HepG2 (cell line): ENCODE results near the gene TMEM135. TPM values are rescaled to one million over a fixed set of nuclear protein-coding genes. Genes with fewer than 3 reads are reported as not detected.

Source experiments
- ATAC-seq: fragments of 200-7000 bp; cut with Tn5 transposase; 3 replicates; pipeline ENCODE4 v1.9.1; 2020; ENCODE audit warnings: mild to moderate bottlenecking, moderate library complexity
- BruUV-seq: library from RNA; stranded (reverse); fragments of 400-500 nt; replicated peaks from 2 replicates; lab custom pipeline; 2021; lab: Mats Ljungman, UMichigan
- CTCF ChIA-PET: fragments of 300-600 bp; formaldehyde crosslinking; extraction: SDS; loops from one replicate; lab custom pipeline; 2021; ENCODE audit warnings: low total read pairs, inconsistent platforms, low intra/inter-chr PET ratio; lab: Yijun Ruan, JAX
- POLR2A ChIA-PET: fragments of 350-600 bp; sonication (Branson Sonifier 250); formaldehyde crosslinking; loops from one replicate; lab custom pipeline; 2020; ENCODE audit warnings: antibody characterized with exemption, inconsistent platforms; lab: Yijun Ruan, JAX
- DNase-seq: peaks from one replicate; pipeline ENCODE4 v3.0.0-alpha.2; 2015; ENCODE audit warnings: low spot score
- FAIRE-seq: peaks from 3 replicates; lab custom pipeline; 2011; peaks lifted over from hg19 to GRCh38; lab: Jason Lieb, UNC
- H2AFZ ChIP-seq: one replicate; pipeline ENCODE4 v1.6.1; 2011; ENCODE audit warnings: low read length, inconsistent platforms
- H3K27ac ChIP-seq: fragments of 300-600 bp; 3 replicates; pipeline ENCODE4 v1.8.0; 2011; ENCODE audit warnings: mixed run types, mild to moderate bottlenecking, mixed read lengths, low read length, inconsistent platforms; ENCODE audit not compliant: insufficient read depth; ENCODE audit errors: extremely low read length
- H3K27me3 ChIP-seq, 2 experiments: fragments of 200-600 bp in 1 of 2; 2 replicates in 1 of 2; 3 replicates in 1 of 2; pipeline versions ENCODE4 v1.6.0 to v1.8.0; 2011; ENCODE audit warnings: low read length in 2 of 2, mild to moderate bottlenecking in 2 of 2, moderate library complexity in 2 of 2, inconsistent platforms in 1 of 2; ENCODE audit not compliant: insufficient read depth in 2 of 2, control insufficient read depth in 1 of 2
- H3K36me3 ChIP-seq, 2 experiments: fragments of 200-600 bp in 1 of 2; replicated peaks in 1 of 2; 2 replicates in 1 of 2; 3 replicates in 1 of 2; pipeline versions ENCODE4 v1.5.1 to v1.8.0; 2011; ENCODE audit warnings: low read length in 2 of 2, inconsistent platforms in 1 of 2; ENCODE audit not compliant: insufficient read depth in 2 of 2, control insufficient read depth in 1 of 2
- H3K4me1 ChIP-seq: 2 replicates; pipeline ENCODE4 v1.5.1; 2012; ENCODE audit warnings: low read length, inconsistent platforms; ENCODE audit not compliant: insufficient read depth
- H3K4me2 ChIP-seq: 2 replicates; pipeline ENCODE4 v1.6.0; 2011; ENCODE audit warnings: low read depth, low read length, inconsistent platforms
- H3K4me3 ChIP-seq, 3 experiments: fragments of 200-600 bp in 1 of 3; sonication (generic), shearing (Covaris generic) in 1 of 3; replicated peaks in 1 of 3; 2 replicates each; pipeline ENCODE4 v1.5.1; 2011 to 2016; ENCODE audit warnings: low read length in 3 of 3, inconsistent platforms in 2 of 3, low read depth in 2 of 3, mild to moderate bottlenecking in 2 of 3, control low read depth in 1 of 3, mixed read lengths in 1 of 3; ENCODE audit not compliant: insufficient read depth in 1 of 3
- H3K79me2 ChIP-seq: one replicate; pipeline ENCODE4 v1.6.1; 2011; ENCODE audit warnings: low read length, inconsistent platforms; ENCODE audit not compliant: insufficient read depth
- H3K9ac ChIP-seq: 2 replicates; pipeline ENCODE4 v1.6.0; 2011; ENCODE audit warnings: mild to moderate bottlenecking, low read depth, low read length, inconsistent platforms; ENCODE audit not compliant: insufficient read depth
- H3K9me3 ChIP-seq: 2 replicates; pipeline ENCODE4 v1.5.1; 2012; ENCODE audit warnings: mild to moderate bottlenecking, low read length
- H4K20me1 ChIP-seq: 2 replicates; pipeline ENCODE4 v1.6.0; 2011; ENCODE audit warnings: inconsistent platforms, mild to moderate bottlenecking, low read length, moderate library complexity; ENCODE audit not compliant: insufficient read depth
- DMAP1 ChIP-seq: IDR thresholded peaks from 2 replicates; pipeline ENCODE4 v1.6.1; 2016
- GLI4 ChIP-seq: sonication (generic); formaldehyde crosslinking; IDR thresholded peaks from 2 replicates; pipeline ENCODE4 v1.5.1; 2020; ENCODE audit warnings: missing genetic modification reagents, mild to moderate bottlenecking, moderate library complexity, borderline replicate concordance
- ZNF777 ChIP-seq: sonication (generic); formaldehyde crosslinking; IDR thresholded peaks from 2 replicates; pipeline ENCODE4 v1.4.0; 2020; ENCODE audit warnings: missing genetic modification reagents
- WGBS: methylation state at CpG from one replicate; pipeline ENCODE4 v1.1.6; 2017; ENCODE audit warnings: low lambda C conversion rate; 5-methylcytosine and 5-hydroxymethylcytosine counted together
- in situ Hi-C: cut with HindIII; loops from 2 replicates; pipeline ENCODE4 v1.10.0; 2017; ENCODE audit warnings: low pct_unique_long_range_greater_than_20kb; ENCODE audit not compliant: extremely low pct_ligation_motif_present
- intact Hi-C: fragments of 100-400 bp; cut with micrococcal nuclease; formaldehyde crosslinking; loops from one replicate; pipeline ENCODE4 v1.10.0; 2022; ENCODE audit not compliant: unreplicated experiment
- polyA plus RNA-seq, 8 experiments: library from polyadenylated mRNA; depleted of rRNA in 3 of 8; stranded (reverse) in 7 of 8; unstranded in 1 of 8; fragments of >200 nt; fragmentation: Illumina TruSeq in 4 of 8; extraction: Trizol in 4 of 8; gene quantifications; 2 replicates each; pipeline versions ENCODE4 v1.2.1 to v1.2.3, GENCODE V29; 2011 to 2016; ENCODE audit warnings: low read depth in 4 of 8, missing spikeins in 1 of 8, mixed read lengths in 1 of 8; ENCODE audit not compliant: insufficient read depth in 1 of 8
- total RNA-seq, 5 experiments: library from RNA; depleted of rRNA; stranded (reverse); fragments of >200 nt; fragmentation: Illumina TruSeq; extraction: Trizol; gene quantifications; 2 replicates each; pipeline ENCODE4 v1.2.3, GENCODE V29; 2016; ENCODE audit warnings: low read depth in 1 of 5
- TF ChIP-seq, protein P1 (sequence below): conservative IDR thresholded peaks from 2 replicates; pipeline ENCODE4 v1.6.1; 2018; ENCODE audit warnings: missing genetic modification reagents
- TF ChIP-seq, protein P2 (sequence below): sonication (generic); formaldehyde crosslinking; IDR thresholded peaks from 2 replicates; pipeline ENCODE4 v1.5.1; 2020; ENCODE audit warnings: mild to moderate bottlenecking, missing genetic modification reagents, moderate library complexity
- TF ChIP-seq, protein P3 (sequence below): sonication (generic); formaldehyde crosslinking; IDR thresholded peaks from 2 replicates; pipeline ENCODE4 v1.8.0; 2022; ENCODE audit warnings: mild to moderate bottlenecking, missing genetic modification reagents, moderate library complexity

The TMEM135 gene
- total and polyA plus RNA-seq, 2 of the 13 experiments (the other 11 are each of a cell fraction or from before 2014, with no cell fraction given), result 36.6 to 88.9 TPM

DNA sequence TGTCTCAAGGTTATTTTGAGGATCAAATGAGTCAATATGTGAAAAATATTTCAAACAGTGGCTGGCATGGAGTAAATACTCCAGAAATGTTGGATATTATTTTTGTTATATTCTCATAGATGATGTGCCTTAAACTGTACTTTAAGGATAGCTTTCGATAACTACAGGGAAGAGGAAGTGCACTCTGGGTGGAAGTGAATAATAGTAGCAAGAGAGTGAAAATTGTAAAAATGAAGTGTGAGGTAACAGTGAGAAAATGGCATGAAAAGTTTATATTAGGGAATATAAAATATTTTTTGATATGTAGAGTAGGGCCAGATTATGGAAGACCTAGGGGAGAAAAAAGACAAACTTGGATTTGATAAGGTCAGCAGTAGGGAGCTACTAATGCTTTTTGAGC, 258.9 kb downstream of the TMEM135 start:
- no peaks in the 10 kb centered on the region for H3K4me1 ChIP-seq
- ATAC-seq (no peak), DNase-seq (no peak), FAIRE-seq (no peak)
- no peaks in the 10 kb centered on the region for H4K20me1 ChIP-seq
- in situ Hi-C loops (loop anchor here (5.0 to 25.0 kb wide), 2 partner anchors 209 to 359 kb away; no protein-coding TSS in a partner anchor), intact Hi-C loops (no loop called here)
- H3K36me3 ChIP-seq, result peaks cover 1 to 10% of the 10 kb centered on the region in 2 experiments; a peak in 3 of 5 replicates
- no peaks in the 10 kb centered on the region for H3K9me3 ChIP-seq
- H3K27ac ChIP-seq, result no peak overlapping the region
- POLR2A ChIA-PET, result no interaction called here
- no peaks in the 10 kb centered on the region for H3K79me2 ChIP-seq
- no peak overlapping the region for H3K9ac ChIP-seq
- CTCF ChIA-PET, result no interaction called here
- no peak overlapping the region for H2AFZ ChIP-seq
- H3K4me2 ChIP-seq, result no peak overlapping the region
- TF ChIP-seq GLI4 (CRISPR knock-in tag), result no peak
- TF ChIP-seq, protein P1, sequence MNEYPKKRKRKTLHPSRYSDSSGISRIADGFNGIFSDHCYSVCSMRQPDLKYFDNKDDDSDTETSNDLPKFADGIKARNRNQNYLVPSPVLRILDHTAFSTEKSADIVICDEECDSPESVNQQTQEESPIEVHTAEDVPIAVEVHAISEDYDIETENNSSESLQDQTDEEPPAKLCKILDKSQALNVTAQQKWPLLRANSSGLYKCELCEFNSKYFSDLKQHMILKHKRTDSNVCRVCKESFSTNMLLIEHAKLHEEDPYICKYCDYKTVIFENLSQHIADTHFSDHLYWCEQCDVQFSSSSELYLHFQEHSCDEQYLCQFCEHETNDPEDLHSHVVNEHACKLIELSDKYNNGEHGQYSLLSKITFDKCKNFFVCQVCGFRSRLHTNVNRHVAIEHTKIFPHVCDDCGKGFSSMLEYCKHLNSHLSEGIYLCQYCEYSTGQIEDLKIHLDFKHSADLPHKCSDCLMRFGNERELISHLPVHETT (CRISPR knock-in tag), result no peak
- TF ChIP-seq, protein P2, sequence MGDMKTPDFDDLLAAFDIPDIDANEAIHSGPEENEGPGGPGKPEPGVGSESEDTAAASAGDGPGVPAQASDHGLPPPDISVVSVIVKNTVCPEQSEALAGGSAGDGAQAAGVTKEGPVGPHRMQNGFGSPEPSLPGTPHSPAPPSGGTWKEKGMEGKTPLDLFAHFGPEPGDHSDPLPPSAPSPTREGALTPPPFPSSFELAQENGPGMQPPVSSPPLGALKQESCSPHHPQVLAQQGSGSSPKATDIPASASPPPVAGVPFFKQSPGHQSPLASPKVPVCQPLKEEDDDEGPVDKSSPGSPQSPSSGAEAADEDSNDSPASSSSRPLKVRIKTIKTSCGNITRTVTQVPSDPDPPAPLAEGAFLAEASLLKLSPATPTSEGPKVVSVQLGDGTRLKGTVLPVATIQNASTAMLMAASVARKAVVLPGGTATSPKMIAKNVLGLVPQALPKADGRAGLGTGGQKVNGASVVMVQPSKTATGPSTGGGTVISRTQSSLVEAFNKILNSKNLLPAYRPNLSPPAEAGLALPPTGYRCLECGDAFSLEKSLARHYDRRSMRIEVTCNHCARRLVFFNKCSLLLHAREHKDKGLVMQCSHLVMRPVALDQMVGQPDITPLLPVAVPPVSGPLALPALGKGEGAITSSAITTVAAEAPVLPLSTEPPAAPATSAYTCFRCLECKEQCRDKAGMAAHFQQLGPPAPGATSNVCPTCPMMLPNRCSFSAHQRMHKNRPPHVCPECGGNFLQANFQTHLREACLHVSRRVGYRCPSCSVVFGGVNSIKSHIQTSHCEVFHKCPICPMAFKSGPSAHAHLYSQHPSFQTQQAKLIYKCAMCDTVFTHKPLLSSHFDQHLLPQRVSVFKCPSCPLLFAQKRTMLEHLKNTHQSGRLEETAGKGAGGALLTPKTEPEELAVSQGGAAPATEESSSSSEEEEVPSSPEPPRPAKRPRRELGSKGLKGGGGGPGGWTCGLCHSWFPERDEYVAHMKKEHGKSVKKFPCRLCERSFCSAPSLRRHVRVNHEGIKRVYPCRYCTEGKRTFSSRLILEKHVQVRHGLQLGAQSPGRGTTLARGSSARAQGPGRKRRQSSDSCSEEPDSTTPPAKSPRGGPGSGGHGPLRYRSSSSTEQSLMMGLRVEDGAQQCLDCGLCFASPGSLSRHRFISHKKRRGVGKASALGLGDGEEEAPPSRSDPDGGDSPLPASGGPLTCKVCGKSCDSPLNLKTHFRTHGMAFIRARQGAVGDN, result no peak
- no peak for TF ChIP-seq DMAP1 (CRISPR knock-in tag)
- TF ChIP-seq, protein P3, sequence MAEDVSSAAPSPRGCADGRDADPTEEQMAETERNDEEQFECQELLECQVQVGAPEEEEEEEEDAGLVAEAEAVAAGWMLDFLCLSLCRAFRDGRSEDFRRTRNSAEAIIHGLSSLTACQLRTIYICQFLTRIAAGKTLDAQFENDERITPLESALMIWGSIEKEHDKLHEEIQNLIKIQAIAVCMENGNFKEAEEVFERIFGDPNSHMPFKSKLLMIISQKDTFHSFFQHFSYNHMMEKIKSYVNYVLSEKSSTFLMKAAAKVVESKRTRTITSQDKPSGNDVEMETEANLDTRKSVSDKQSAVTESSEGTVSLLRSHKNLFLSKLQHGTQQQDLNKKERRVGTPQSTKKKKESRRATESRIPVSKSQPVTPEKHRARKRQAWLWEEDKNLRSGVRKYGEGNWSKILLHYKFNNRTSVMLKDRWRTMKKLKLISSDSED (CRISPR knock-in tag), result no peak
- TF ChIP-seq ZNF777, result no peak
- H3K4me3 ChIP-seq, result no peak overlapping the region
- WGBS, result 98% methylated on average over 1 of the region's 1 CpG
- no peaks in the 10 kb centered on the region for H3K27me3 ChIP-seq
- no TSS peak for BruUV-seq
